UCSD-AML1 (cell line): ENCODE measurements around the gene NPHP4.

Source experiments
- DNase-seq: peaks from one replicate; lab custom pipeline; 2025; ENCODE audit not compliant: unreplicated experiment; lab: John Stamatoyannopoulos, UW

NPHP4 gene

GRCh38 chr1:5974631-5975030, 17.6 kb downstream of the NPHP4 start:
- no peak for DNase-seq

GRCh38 chr1:5973771-5974170, 18.5 kb downstream of the NPHP4 start:
- no peak for DNase-seq

- DNase-seq = no peak
These were observed 20.1 kb downstream of the NPHP4 start for GRCh38 chr1:5972198-5972520.

GRCh38 chr1:5971471-5972197, 20.6 kb downstream of the NPHP4 start:
- DNase-seq = no peak

GRCh38 chr1:5970610-5971273, 21.5 kb downstream of the NPHP4 start:
- no peak for DNase-seq

- no peak for DNase-seq
These were observed 23.1 kb downstream of the NPHP4 start for GRCh38 chr1:5969168-5969567.

- DNase-seq = no peak
These were observed 24.0 kb downstream of the NPHP4 start for GRCh38 chr1:5968161-5968736.

- DNase-seq = no peak
These were observed 24.7 kb downstream of the NPHP4 start for GRCh38 chr1:5967351-5968160.

- no peak for DNase-seq
These were observed 25.6 kb downstream of the NPHP4 start for GRCh38 chr1:5966543-5967205.

GRCh38 chr1:5965586-5966131, 26.6 kb downstream of the NPHP4 start:
- DNase-seq = no peak

GRCh38 chr1:5962265-5963105, 29.7 kb downstream of the NPHP4 start:
- no peak for DNase-seq

- DNase-seq = no peak
These were observed 30.6 kb downstream of the NPHP4 start for GRCh38 chr1:5961601-5962000.

GRCh38 chr1:5960336-5960735, 31.9 kb downstream of the NPHP4 start:
- DNase-seq = no peak

- no peak for DNase-seq
These were observed 32.5 kb downstream of the NPHP4 start for GRCh38 chr1:5959667-5960230.

GRCh38 chr1:5959087-5959486, 33.1 kb downstream of the NPHP4 start:
- DNase-seq = no peak

GRCh38 chr1:5956022-5956830, 36.0 kb downstream of the NPHP4 start:
- DNase-seq = no peak

GRCh38 chr1:5955479-5955977, 36.7 kb downstream of the NPHP4 start:
- DNase-seq = no peak

GRCh38 chr1:5954964-5955363, 37.3 kb downstream of the NPHP4 start:
- DNase-seq = no peak

- DNase-seq = no peak
These were observed 38.8 kb downstream of the NPHP4 start for GRCh38 chr1:5953386-5953785.
